HL-60 (cell line): ENCODE data around the gene LSS.

Experiments
- DNase-seq, 2 experiments: peaks; one replicate each; pipeline ENCODE4 v3.0.0-alpha.2; 2010 to 2020; ENCODE audit warnings: low read depth in 1 of 2, low spot score in 1 of 2
- H3K27ac ChIP-seq: fragments of 250-450 bp; sonication (Bioruptor Pico); replicated peaks from 2 replicates; pipeline ENCODE4 v1.5.1; 2020; ENCODE audit warnings: mild to moderate bottlenecking, moderate library complexity
- H3K27me3 ChIP-seq: fragments of 250-450 bp; sonication (Bioruptor Pico); 2 replicates; pipeline ENCODE4 v1.5.1; 2021; ENCODE audit warnings: mild to moderate bottlenecking, moderate library complexity; ENCODE audit not compliant: insufficient read depth, poor library complexity, severe bottlenecking
- H3K4me3 ChIP-seq: replicated peaks from 2 replicates; pipeline ENCODE4 v1.5.1; 2011; ENCODE audit warnings: mild to moderate bottlenecking, control low read depth, low read length; ENCODE audit not compliant: insufficient read depth
- CTCF ChIP-seq: IDR thresholded peaks from one replicate; pipeline ENCODE4 v1.5.1; 2011; ENCODE audit warnings: low read length, control low read depth, inconsistent platforms; ENCODE audit not compliant: insufficient read depth
- GABPA ChIP-seq: IDR thresholded peaks from 2 replicates; pipeline ENCODE4 v1.6.1; 2012; ENCODE audit warnings: low read depth
- POLR2AphosphoS5 ChIP-seq: IDR thresholded peaks from 2 replicates; pipeline ENCODE4 v1.6.1; 2012; ENCODE audit warnings: low read depth
- REST ChIP-seq: IDR thresholded peaks from 2 replicates; pipeline ENCODE4 v1.6.1; 2012; ENCODE audit warnings: low read depth; ENCODE audit not compliant: insufficient replicate concordance
- SPI1 ChIP-seq: IDR thresholded peaks from 2 replicates; pipeline ENCODE4 v1.6.1; 2012; ENCODE audit warnings: low read depth, mild to moderate bottlenecking, borderline replicate concordance

Gene LSS

GRCh38 chr21:46156678-46157077, 71.9 kb downstream of the LSS start:
- no peak overlapping the region for H3K27ac ChIP-seq
- no peak overlapping the region for H3K4me3 ChIP-seq
- H3K27me3 ChIP-seq: no peaks in the 10 kb centered on the region
- DNase-seq: no peak
- TF ChIP-seq CTCF: no peak
- no peak for TF ChIP-seq REST
- TF ChIP-seq SPI1: no peak
- no peak for TF ChIP-seq POLR2AphosphoS5
- no peak for TF ChIP-seq GABPA

- no peak for TF ChIP-seq CTCF
- TF ChIP-seq REST: no peak
- TF ChIP-seq POLR2AphosphoS5: no peak
- no peak for TF ChIP-seq SPI1
- no peak for TF ChIP-seq GABPA
- Histone ChIP-seq H3K4me3 (no peak overlapping the region), H3K27me3 (no peaks in the 10 kb centered on the region), H3K27ac (no peak overlapping the region)
- DNase-seq: no peak
These were observed 72.3 kb downstream of the LSS start for GRCh38 chr21:46156378-46156645.

GRCh38 chr21:46155514-46156377, 72.8 kb downstream of the LSS start, which contains the start of gene FTCD:
FTCD (minus strand) TSS chr21:46155579; CDS start chr21:46155523, 56 bp downstream.
- Histone ChIP-seq H3K4me3 (no peak within 1 kb of the TSS), H3K27me3 (no peaks in the 10 kb centered on the region), H3K27ac (no peak within 1 kb of the TSS)
- no peak for DNase-seq
- no peak for TF ChIP-seq POLR2AphosphoS5
- no peak for TF ChIP-seq GABPA
- no peak for TF ChIP-seq CTCF
- TF ChIP-seq SPI1: no peak
- no peak for TF ChIP-seq REST
